Ishikawa (cell line): Measurements from ENCODE around the gene CACNG5.

ENCODE experiments used
- CEBPB ChIP-seq: IDR thresholded peaks from 2 replicates; pipeline ENCODE4 v1.6.1; 2012
- CREB1 ChIP-seq: IDR thresholded peaks from 2 replicates; pipeline ENCODE4 v1.6.1; 2012; ENCODE audit warnings: low read depth
- EGR1 ChIP-seq: IDR thresholded peaks from 2 replicates; pipeline ENCODE4 v1.6.1; 2012
- EP300 ChIP-seq: IDR thresholded peaks from 2 replicates; pipeline ENCODE4 v1.6.1; 2012; ENCODE audit warnings: borderline replicate concordance
- FOXM1 ChIP-seq: IDR thresholded peaks from 2 replicates; pipeline ENCODE4 v1.6.1; 2012; ENCODE audit warnings: low read depth, borderline replicate concordance
- NFIC ChIP-seq: IDR thresholded peaks from 2 replicates; pipeline ENCODE4 v1.6.1; 2012
- RAD21 ChIP-seq: IDR thresholded peaks from 2 replicates; pipeline ENCODE4 v1.6.1; 2012; ENCODE audit warnings: low read depth
- TAF1 ChIP-seq: IDR thresholded peaks from 2 replicates; pipeline ENCODE4 v1.6.1; 2012; ENCODE audit warnings: low read depth, mild to moderate bottlenecking
- TCF12 ChIP-seq: IDR thresholded peaks from 2 replicates; pipeline ENCODE4 v1.6.1; 2012; ENCODE audit warnings: low read depth
- TEAD4 ChIP-seq: IDR thresholded peaks from 2 replicates; pipeline ENCODE4 v1.6.1; 2012
- YY1 ChIP-seq: IDR thresholded peaks from 2 replicates; pipeline ENCODE4 v1.6.1; 2012; ENCODE audit warnings: low read depth
- ZBTB7A ChIP-seq: IDR thresholded peaks from 2 replicates; pipeline ENCODE4 v1.6.1; 2012; ENCODE audit warnings: low read depth
- TF ChIP-seq, protein P1 (sequence below): IDR thresholded peaks from 2 replicates; pipeline ENCODE4 v1.6.1; 2012
- TF ChIP-seq, protein P2 (sequence below): IDR thresholded peaks from 2 replicates; pipeline ENCODE4 v1.6.1; 2012; ENCODE audit warnings: low read depth, mild to moderate bottlenecking
- TF ChIP-seq, protein P3 (sequence below): IDR thresholded peaks from 2 replicates; pipeline ENCODE4 v1.6.1; 2012

The CACNG5 gene

DNA sequence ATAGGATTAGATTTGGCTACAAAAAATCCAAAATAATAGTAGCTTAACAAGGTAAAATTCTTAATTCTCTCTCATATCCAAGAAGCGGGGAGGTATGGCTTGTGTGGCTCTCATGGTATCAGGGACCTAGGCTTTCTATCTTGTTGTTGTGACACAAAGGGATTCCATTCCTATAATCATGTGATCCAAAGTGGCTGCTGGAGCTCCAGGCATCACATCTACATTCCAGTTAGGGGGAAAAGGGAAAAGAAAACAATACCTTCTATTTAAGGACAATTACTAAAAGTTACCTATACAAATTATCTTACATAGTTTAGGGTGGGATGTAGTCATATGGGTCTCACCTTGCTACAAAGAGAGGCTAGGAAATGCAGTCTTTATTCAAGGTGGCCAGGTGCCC lies 82.0 kb downstream of the CACNG5 start:
- TF ChIP-seq EP300 (no peak), RAD21 (no peak), YY1 (no peak), ZBTB7A (no peak), TEAD4 (no peak), FOXM1 (no peak), CEBPB (no peak), TCF12 (no peak), TAF1 (no peak), EGR1 (no peak), NFIC (no peak)
- TF ChIP-seq, protein P1, sequence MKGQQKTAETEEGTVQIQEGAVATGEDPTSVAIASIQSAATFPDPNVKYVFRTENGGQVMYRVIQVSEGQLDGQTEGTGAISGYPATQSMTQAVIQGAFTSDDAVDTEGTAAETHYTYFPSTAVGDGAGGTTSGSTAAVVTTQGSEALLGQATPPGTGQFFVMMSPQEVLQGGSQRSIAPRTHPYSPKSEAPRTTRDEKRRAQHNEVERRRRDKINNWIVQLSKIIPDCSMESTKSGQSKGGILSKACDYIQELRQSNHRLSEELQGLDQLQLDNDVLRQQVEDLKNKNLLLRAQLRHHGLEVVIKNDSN, result no peak
- TF ChIP-seq, protein P2, sequence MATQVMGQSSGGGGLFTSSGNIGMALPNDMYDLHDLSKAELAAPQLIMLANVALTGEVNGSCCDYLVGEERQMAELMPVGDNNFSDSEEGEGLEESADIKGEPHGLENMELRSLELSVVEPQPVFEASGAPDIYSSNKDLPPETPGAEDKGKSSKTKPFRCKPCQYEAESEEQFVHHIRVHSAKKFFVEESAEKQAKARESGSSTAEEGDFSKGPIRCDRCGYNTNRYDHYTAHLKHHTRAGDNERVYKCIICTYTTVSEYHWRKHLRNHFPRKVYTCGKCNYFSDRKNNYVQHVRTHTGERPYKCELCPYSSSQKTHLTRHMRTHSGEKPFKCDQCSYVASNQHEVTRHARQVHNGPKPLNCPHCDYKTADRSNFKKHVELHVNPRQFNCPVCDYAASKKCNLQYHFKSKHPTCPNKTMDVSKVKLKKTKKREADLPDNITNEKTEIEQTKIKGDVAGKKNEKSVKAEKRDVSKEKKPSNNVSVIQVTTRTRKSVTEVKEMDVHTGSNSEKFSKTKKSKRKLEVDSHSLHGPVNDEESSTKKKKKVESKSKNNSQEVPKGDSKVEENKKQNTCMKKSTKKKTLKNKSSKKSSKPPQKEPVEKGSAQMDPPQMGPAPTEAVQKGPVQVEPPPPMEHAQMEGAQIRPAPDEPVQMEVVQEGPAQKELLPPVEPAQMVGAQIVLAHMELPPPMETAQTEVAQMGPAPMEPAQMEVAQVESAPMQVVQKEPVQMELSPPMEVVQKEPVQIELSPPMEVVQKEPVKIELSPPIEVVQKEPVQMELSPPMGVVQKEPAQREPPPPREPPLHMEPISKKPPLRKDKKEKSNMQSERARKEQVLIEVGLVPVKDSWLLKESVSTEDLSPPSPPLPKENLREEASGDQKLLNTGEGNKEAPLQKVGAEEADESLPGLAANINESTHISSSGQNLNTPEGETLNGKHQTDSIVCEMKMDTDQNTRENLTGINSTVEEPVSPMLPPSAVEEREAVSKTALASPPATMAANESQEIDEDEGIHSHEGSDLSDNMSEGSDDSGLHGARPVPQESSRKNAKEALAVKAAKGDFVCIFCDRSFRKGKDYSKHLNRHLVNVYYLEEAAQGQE, result no peak
- TF ChIP-seq, protein P3, sequence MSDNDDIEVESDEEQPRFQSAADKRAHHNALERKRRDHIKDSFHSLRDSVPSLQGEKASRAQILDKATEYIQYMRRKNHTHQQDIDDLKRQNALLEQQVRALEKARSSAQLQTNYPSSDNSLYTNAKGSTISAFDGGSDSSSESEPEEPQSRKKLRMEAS, result no peak

DNA sequence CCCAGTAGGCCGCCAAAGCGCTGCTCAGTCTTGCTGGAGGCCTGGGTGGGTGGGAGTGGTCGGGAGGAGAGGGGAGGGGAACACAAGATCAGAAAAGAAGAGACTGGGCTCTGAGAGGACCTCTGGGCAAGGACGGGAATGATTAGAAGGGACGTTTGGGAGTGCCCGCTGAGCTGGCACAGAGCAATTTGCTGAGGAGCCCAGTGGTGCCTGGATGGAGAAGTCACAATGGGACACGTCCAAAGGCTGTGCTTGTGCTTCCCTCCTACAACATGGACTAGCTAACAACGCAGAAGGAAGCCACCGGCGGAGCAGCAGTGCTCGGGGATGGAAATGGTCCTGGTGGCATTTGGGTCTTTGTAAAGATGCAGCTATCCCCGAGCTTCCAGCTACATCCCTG lies 84.0 kb downstream of the CACNG5 start:
- TF ChIP-seq, protein P3, result no peak
- TF ChIP-seq CREB1, result no peak
- no peak for TF ChIP-seq NFIC
- no peak for TF ChIP-seq EP300
- no peak for TF ChIP-seq ZBTB7A
- TF ChIP-seq CEBPB, result no peak
- TF ChIP-seq, protein P2, result no peak
- no peak for TF ChIP-seq EGR1
- TF ChIP-seq RAD21, result no peak
- TF ChIP-seq, protein P1, result no peak
- TF ChIP-seq TAF1, result no peak
- no peak for TF ChIP-seq TCF12
- TF ChIP-seq YY1, result no peak
- no peak for TF ChIP-seq TEAD4
- TF ChIP-seq FOXM1, result no peak

DNA sequence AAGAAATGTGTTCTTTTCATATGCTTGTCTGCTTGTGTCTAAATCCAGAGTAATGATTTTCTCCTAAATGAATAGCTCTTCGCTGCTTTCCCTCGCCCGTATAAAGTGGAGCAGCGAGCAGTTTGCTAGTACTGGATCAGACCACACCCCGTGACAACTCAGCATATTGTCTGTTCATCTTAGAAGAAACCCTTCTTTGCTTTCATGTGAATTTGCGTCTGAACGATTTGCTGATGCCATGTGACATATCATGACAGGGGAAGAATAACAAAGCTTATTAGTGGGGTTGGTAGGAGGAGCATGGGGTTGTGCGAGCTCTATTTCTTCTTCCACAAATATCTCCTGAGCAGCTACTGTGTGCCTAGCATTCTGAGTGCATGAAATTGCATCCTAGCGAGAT lies 85.5 kb downstream of the CACNG5 start:
- TF ChIP-seq RAD21 (no peak), TCF12 (no peak), ZBTB7A (no peak), YY1 (no peak), TAF1 (no peak), FOXM1 (no peak), EP300 (no peak), CEBPB (no peak), TEAD4 (no peak), CREB1 (no peak), NFIC (no peak), EGR1 (no peak)
- TF ChIP-seq, protein P1, result no peak
- TF ChIP-seq, protein P2, result no peak
- TF ChIP-seq, protein P3, result no peak

DNA sequence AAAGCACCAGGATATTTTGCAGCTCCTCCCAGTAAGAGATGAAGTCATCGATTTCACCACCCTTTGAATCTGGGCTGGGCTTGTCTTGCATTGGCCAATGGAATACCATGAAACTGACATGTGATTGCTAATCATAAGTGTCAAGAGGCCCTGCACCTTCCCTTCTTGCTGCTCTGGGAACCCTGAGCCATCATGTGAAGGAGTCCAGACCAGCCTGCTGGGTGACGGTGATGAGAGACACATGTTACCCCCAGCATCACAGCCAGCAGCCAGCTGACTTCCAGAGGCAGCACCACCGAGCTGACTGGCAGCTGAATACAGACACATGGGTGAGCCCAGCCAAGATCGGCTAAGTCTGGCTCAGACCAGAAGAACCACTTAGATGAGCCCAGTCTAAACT lies 86.0 kb downstream of the CACNG5 start:
- no peak for TF ChIP-seq TEAD4
- no peak for TF ChIP-seq FOXM1
- TF ChIP-seq, protein P1, result no peak
- no peak for TF ChIP-seq CREB1
- no peak for TF ChIP-seq EGR1
- TF ChIP-seq TAF1, result no peak
- TF ChIP-seq TCF12, result no peak
- TF ChIP-seq, protein P2, result no peak
- TF ChIP-seq, protein P3, result no peak
- no peak for TF ChIP-seq CEBPB
- TF ChIP-seq EP300, result no peak
- TF ChIP-seq NFIC, result no peak
